ENCODE data around the gene ASB3. TPM values are rescaled to one million over a fixed set of nuclear protein-coding genes. Genes with fewer than 3 reads are reported as not detected.

Gene ASB3
- polyA plus RNA-seq, 12 donors: 6.4 to 20.3 (median 13.4) TPM; not detected in 1

DNA sequence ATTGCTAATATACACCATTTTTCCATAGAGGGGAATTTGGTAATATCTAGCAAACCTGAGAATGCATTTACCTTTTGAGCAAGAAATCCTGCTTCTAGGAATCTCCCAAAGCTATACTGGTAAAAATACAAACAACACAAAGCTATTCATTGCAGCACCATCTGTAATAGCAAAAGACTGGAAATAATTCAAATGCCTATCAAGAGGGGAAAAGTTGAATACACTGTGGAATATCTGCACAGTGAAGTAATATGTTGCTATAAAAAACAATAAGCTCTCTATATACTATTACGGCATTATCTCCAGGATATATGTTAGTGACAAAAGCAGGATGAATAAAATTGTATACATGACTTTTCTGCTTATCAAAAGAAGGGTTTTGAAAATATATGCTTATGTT is 131.5 kb downstream of the ASB3 start:
- no peak for DNase-seq

- DNase-seq: no peak
These were observed 132.4 kb downstream of the ASB3 start for GRCh38 chr2:53654396-53654795.

DNA sequence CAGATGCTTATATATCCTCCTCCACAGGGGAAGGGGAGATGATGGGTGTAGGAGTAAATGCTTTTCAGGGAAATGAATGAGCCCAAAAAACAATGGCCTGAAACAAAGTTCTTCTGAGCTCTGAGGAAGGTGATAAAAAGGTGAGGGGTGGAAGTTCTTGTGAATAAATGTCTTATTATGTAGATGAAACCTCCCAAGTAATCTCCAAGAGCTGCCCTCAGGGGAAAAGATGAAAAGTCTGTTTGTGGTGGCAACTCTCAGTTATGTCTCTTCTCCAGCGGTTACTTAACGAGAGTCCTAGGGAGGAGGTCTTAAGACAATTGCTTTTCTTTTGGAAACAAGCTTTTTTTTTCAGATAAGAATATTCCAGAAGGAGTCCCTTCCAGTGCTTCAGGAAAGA is 134.6 kb downstream of the ASB3 start:
- DNase-seq: no peak

DNA sequence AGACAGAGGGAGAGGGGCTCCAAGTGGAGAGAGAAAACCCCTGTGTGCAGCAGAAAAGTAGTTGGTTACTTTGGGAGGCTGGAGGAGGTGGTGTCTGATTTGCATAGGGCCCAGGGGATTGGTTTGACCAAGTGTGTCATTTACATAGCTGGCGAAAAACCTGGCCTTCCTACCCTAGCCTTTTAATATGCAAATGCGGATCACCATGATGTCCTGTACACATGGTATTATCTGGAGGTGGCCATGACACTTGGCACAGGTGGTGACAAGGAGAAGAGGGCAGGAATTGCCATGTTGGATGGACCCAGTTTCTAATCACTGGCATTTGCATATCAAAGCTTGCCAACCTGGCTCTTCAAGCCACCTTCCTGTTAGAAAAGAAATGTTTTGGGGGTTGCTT is 140.0 kb downstream of the ASB3 start:
- DNase-seq: no peak

DNA sequence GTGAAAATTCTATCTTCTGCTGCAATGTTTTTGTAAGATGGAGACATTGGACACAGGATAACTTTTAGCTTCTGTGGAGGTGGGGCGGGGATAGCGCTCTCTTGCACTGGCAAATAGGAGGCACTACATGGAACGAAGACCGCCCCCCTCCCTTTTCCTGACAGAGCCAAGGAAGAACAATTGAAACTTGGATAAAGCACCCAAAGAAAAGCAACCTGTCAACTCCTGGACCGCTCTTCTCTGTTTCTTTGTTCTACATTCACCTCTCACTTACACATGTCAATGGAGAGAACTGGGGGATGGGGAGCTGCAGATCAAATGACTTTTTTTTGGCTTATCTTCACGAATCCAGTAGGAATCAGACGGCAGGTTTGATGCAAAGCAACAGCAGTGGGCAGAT is 145.5 kb downstream of the ASB3 start:
- DNase-seq: no peak

DNA sequence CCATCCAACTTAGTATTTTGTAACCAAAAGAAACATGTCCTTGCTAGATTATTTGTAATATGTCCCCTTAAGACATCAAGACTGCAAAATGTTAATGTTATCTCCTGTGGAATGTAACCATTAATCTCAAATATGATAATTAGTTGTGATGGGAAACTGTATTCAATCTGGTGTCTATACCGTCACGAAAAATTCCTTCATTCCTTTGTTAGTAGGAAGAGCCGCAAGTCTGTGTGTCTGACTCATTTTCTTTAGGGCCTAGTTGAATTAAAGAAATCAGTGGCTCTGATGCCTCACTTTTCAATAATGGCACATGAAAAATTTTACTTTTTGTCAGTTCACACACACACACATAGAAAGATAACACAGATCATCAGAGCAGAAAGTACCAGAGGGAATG is 146.3 kb downstream of the ASB3 start:
- DNase-seq: no peak

DNA sequence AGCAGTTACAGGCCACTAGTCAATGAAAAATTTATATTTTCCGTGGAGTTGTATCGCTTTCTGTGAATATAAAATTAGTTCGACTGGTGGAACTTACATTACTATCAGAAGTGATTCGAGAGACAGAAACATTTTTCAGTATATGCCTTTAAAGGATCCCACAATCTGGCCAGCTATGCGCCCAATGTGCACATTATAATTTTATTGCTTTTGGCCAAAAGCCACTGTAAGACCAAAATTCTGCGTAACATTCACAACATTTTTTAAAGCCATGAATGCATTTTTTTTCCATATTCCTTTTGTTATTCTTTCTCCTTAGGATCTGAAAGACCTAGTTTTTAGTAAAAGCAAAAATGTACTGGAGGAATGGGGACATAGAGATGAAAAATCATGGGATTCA is 150.2 kb downstream of the ASB3 start:
- no peak for DNase-seq

DNA sequence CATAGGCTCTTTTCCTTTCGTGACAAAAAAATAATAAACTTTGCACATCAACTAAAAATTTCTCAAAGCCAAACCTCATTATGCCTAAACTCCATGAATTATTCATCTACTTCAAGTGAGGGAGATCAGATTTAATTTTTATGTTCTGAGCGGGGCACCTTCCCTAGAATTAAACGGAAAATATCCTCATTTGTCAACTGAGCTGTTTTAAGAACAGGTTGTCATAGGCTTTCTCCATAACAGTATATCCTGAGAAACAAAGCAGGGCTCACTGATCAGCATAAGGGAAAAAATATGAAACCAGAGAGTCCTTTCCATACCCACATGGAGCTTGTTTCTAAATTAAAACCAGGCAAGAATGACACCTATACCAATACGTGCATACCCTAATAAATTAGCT is 150.6 kb downstream of the ASB3 start:
- DNase-seq: no peak

- DNase-seq: no peak
These were observed 151.1 kb downstream of the ASB3 start for GRCh38 chr2:53635694-53636093.

GRCh38 chr2:53633441-53633840 is 153.3 kb downstream of the ASB3 start:
- no peak for DNase-seq

DNA sequence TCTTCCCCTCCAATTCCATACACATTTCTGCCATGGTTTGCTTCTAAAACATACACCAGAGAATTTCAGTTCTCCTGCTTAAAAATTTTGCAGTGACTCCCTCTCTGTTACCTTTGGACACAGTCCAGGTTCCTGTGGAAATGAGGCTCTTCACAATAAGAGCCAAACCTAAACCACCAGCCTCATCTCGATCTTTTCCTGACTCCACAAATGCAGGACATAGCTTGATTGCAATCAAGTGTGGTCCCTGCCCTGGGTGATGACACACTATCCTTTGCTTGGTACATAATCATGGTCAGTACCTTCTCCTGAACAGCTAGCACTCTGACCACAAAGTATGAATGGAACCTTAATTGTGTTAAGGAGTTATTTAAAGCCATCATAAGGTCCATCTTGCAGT is 154.0 kb downstream of the ASB3 start:
- no peak for DNase-seq

- DNase-seq: no peak
These were observed 154.7 kb downstream of the ASB3 start for GRCh38 chr2:53632126-53632460.

DNA sequence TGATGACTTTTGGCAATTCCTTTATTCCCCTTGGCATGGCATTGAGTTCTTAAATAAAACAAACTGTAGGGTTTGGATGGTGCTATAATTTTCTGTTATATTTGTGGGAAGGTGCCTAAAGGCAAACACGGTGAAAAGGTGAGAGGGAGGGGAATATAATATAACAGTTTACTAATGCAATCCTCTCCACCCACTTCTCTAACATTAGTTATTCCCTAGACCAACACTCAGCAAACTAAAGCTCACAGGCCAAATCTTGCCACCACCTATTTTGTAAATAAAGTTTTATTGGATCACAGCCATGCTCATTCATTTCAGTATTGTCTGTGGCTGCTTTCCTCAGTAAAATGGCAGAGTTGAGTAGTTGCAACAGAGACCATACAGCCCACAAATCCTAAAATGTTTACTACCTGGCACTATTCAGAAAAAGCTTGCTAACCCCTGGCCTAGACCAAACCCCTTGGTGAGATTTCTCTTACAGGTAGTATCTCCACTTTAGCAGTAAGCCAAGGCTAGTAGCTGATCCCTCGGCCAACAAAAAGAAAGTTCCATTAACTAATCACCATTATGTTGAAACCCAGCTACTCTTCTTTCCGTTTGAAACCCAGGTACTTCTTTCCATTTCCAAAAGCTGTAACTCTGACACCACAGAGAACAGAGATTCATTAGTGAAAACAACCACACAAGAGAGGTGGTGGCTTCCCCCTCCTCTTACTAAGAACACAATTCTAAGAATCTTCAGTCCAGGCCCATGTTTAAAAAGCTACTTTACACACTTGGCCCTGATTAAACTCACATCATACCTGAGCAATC is 155.2 kb downstream of the ASB3 start:
- no peak for DNase-seq

- no peak for DNase-seq
These were observed 156.6 kb downstream of the ASB3 start for GRCh38 chr2:53630026-53630606.

DNA sequence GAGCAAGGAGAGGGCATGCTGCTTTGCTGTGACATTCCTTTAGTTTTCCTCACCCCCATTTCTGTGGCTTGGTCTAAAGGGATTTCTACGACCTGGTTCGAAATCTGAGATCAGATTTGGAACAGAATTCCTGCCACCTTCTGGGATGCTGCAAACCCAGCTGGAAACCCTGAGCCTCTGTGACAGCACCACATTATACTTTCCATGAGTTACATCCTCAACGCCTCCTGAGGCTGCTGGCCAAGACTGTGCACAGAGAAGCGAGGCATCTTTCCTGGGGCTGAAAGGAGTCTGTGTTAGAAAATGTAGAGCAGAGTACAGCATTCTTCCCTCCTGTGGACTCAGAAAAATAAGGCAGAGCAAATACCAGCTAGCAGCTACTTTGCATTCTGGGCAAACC is 157.3 kb downstream of the ASB3 start:
- DNase-seq: no peak

- DNase-seq: no peak
These were observed 157.8 kb downstream of the ASB3 start for GRCh38 chr2:53629001-53629400.

GRCh38 chr2:53622141-53622540 is 164.6 kb downstream of the ASB3 start:
- DNase-seq: no peak

GRCh38 chr2:53620981-53621380 is 165.8 kb downstream of the ASB3 start:
- no peak for DNase-seq

Other genes starting within 250 kb of the ASB3 start
- gene CHAC2, start 19.1 kb downstream of the ASB3 start, polyA plus RNA-seq (ENCODE audit: insufficient read length in 12 of 12): 1 to 10 TPM in 10 of 12 donors, not detected in 2; 1.9 to 4.8 (median 3.2) TPM
- 10 to 100 TPM in 11 of 12 donors, not detected in 1; 39.0 to 66.1 (median 49.5) TPM for gene ERLEC1, start 91 bp upstream of the ASB3 start, polyA plus RNA-seq (ENCODE audit: insufficient read length in 12 of 12)
- 1 to 10 TPM in 9 of 12 donors, under 1 TPM in 1, not detected in 2; 0.84 to 5.0 (median 1.6) TPM for gene GPR75, start 73.0 kb upstream of the ASB3 start, polyA plus RNA-seq (ENCODE audit: insufficient read length in 12 of 12)
- gene PSME4, start 184.0 kb upstream of the ASB3 start, polyA plus RNA-seq (ENCODE audit: insufficient read length in 12 of 12): 10 to 100 TPM in 11 of 12 donors, not detected in 1; 20.5 to 53.1 (median 40.6) TPM